ENCODE measurements around the gene LYST.

The LYST gene

GRCh38 chr1:235857756-235858155 is 8.9 kb downstream of the LYST start:
- H3K36me3 ChIP-seq (ENCODE audit: control insufficient read depth, insufficient read depth, low read length): no peaks in the 10 kb centered on the region
- no peaks in the 10 kb centered on the region for H3K9me3 ChIP-seq (ENCODE audit: control insufficient read depth, low read length)
- H3K27me3 ChIP-seq (ENCODE audit: control insufficient read depth, insufficient read depth, low read length): no peaks in the 10 kb centered on the region
- no peaks in the 10 kb centered on the region for H3K4me1 ChIP-seq
- no peak overlapping the region for H3K9ac ChIP-seq
- no peak overlapping the region for H2AFZ ChIP-seq
- TF ChIP-seq CTCF (IDR thresholded peaks at IDR 0.05): no peak
- no peak overlapping the region for H3K4me3 ChIP-seq (ENCODE audit: low read depth, low read length)
- H3K79me2 ChIP-seq: peaks cover 17% of the 10 kb centered on the region
- no peak overlapping the region for H3K27ac ChIP-seq
- H3K4me2 ChIP-seq (ENCODE audit: low read length): no peak overlapping the region

- Histone ChIP-seq H3K4me2 (ENCODE audit: low read length) (no peak overlapping the region), H3K79me2 (peaks cover 9% of the 10 kb centered on the region), H3K9ac (no peak overlapping the region), H2AFZ (no peak overlapping the region), H3K36me3 (ENCODE audit: control insufficient read depth, insufficient read depth, low read length) (no peaks in the 10 kb centered on the region), H3K9me3 (ENCODE audit: control insufficient read depth, low read length) (no peaks in the 10 kb centered on the region), H3K27me3 (ENCODE audit: control insufficient read depth, insufficient read depth, low read length) (no peaks in the 10 kb centered on the region), H3K27ac (no peak overlapping the region), H3K4me1 (no peaks in the 10 kb centered on the region), H3K4me3 (ENCODE audit: low read depth, low read length) (no peak overlapping the region)
- no peak for TF ChIP-seq CTCF (IDR thresholded peaks at IDR 0.05)
Observed at GRCh38 chr1:235855811-235856429, 10.8 kb downstream of the LYST start.

DNA sequence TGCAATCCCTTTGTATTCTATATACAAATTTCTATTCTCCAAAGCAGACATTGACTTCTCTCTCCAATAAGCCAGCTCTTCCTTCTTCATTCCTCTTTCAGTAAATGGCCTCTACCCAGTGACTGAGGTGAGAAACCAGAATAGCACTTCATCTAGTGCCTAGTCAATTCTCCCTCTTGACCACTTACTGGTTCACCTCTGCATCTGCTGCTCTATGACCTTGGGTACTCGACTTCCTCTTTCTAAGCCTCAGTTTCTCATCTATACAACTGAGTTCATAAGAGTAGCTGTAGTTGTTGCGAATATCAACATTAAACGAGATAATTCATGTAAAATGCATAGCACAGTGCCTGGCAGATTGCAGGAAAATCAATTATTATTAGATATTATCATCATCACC is 12.4 kb downstream of the LYST start:
- H3K4me2 ChIP-seq (ENCODE audit: low read length): no peak overlapping the region
- H3K36me3 ChIP-seq (ENCODE audit: control insufficient read depth, insufficient read depth, low read length): no peaks in the 10 kb centered on the region
- peaks cover 9% of the 10 kb centered on the region for H3K79me2 ChIP-seq
- no peak for TF ChIP-seq CTCF (IDR thresholded peaks at IDR 0.05)
- no peaks in the 10 kb centered on the region for H3K9me3 ChIP-seq (ENCODE audit: control insufficient read depth, low read length)
- no peaks in the 10 kb centered on the region for H3K4me1 ChIP-seq
- H3K27ac ChIP-seq: no peak overlapping the region
- H3K9ac ChIP-seq: no peak overlapping the region
- no peaks in the 10 kb centered on the region for H3K27me3 ChIP-seq (ENCODE audit: control insufficient read depth, insufficient read depth, low read length)
- no peak overlapping the region for H3K4me3 ChIP-seq (ENCODE audit: low read depth, low read length)
- no peak overlapping the region for H2AFZ ChIP-seq

DNA sequence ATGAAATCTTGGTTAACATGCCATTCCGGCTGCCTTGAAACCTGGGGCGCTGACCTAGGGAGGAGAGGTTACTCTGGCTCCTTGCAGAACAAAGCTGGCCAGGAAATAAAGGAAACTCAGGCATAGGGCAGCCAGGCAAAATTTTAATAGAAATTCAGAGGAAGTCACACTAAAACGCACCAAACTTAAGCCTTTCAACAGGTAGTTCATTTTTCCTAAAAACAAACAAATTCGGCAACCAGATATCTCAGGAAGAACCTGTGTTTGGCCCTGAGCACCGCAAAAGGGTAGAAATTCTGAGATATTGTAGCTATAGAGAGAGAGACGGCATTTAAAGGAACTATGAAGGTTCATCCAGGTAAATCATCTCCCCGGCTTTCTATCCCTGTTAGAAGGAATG is 13.1 kb downstream of the LYST start:
- Histone ChIP-seq H3K9me3 (ENCODE audit: control insufficient read depth, low read length) (no peaks in the 10 kb centered on the region), H3K4me1 (no peaks in the 10 kb centered on the region), H3K4me3 (ENCODE audit: low read depth, low read length) (no peak overlapping the region), H2AFZ (no peak overlapping the region), H3K27ac (no peak overlapping the region), H3K4me2 (ENCODE audit: low read length) (no peak overlapping the region), H3K9ac (no peak overlapping the region), H3K79me2 (peaks cover 9% of the 10 kb centered on the region), H3K36me3 (ENCODE audit: control insufficient read depth, insufficient read depth, low read length) (no peaks in the 10 kb centered on the region), H3K27me3 (ENCODE audit: control insufficient read depth, insufficient read depth, low read length) (no peaks in the 10 kb centered on the region)
- no peak for TF ChIP-seq CTCF (IDR thresholded peaks at IDR 0.05)

DNA sequence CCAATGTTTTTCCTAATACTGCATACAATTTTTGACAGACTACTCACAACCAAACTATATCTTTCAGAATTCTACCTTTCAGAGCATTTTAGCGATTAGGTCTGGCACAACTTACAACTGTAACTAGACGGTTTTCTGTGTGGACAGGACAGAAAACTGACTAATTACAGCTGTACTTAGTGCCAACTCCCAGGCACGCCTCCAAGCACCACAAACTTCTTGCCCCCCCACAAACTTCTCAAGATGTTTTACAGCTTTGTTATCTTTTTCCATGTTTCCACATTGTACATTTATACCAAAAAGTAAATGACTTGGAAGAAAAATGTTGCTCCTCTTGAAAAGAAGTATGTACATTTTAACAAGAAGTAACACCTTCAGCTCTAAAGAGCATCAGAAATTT is 13.8 kb downstream of the LYST start:
- Histone ChIP-seq H2AFZ (no peak overlapping the region), H3K27me3 (ENCODE audit: control insufficient read depth, insufficient read depth, low read length) (no peaks in the 10 kb centered on the region), H3K4me3 (ENCODE audit: low read depth, low read length) (no peak overlapping the region), H3K4me2 (ENCODE audit: low read length) (no peak overlapping the region), H3K36me3 (ENCODE audit: control insufficient read depth, insufficient read depth, low read length) (no peaks in the 10 kb centered on the region), H3K4me1 (no peaks in the 10 kb centered on the region), H3K79me2 (peaks cover 7% of the 10 kb centered on the region), H3K27ac (no peak overlapping the region), H3K9ac (no peak overlapping the region), H3K9me3 (ENCODE audit: control insufficient read depth, low read length) (no peaks in the 10 kb centered on the region)
- TF ChIP-seq CTCF (IDR thresholded peaks at IDR 0.05): no peak

Measured in parathyroid adenoma (tissue), 2 donors.